GM12891 (cell line): Measurements from ENCODE around the gene NR6A1.

Source experiments
- PAX5 ChIP-seq: IDR thresholded peaks from 2 replicates; pipeline ENCODE4 v1.6.1; 2011; ENCODE audit warnings: low read length, moderate library complexity, mild to moderate bottlenecking; ENCODE audit not compliant: insufficient read depth, severe bottlenecking
- POLR2A ChIP-seq: IDR thresholded peaks from 2 replicates; pipeline ENCODE4 v1.6.1; 2011; ENCODE audit warnings: low read depth, low read length, control low read depth
- POLR2AphosphoS5 ChIP-seq: IDR thresholded peaks from 2 replicates; pipeline ENCODE4 v1.6.1; 2011; ENCODE audit warnings: low read depth, low read length, control low read depth
- POU2F2 ChIP-seq: IDR thresholded peaks from 2 replicates; pipeline ENCODE4 v1.6.1; 2011; ENCODE audit warnings: low read depth, mild to moderate bottlenecking, control low read depth, low read length, moderate library complexity
- SPI1 ChIP-seq: IDR thresholded peaks from 2 replicates; pipeline ENCODE4 v1.6.1; 2011; ENCODE audit warnings: low read depth, low read length, control low read depth
- TAF1 ChIP-seq: IDR thresholded peaks from 2 replicates; pipeline ENCODE4 v1.6.1; 2011; ENCODE audit warnings: low read depth, low read length, control low read depth

DNA sequence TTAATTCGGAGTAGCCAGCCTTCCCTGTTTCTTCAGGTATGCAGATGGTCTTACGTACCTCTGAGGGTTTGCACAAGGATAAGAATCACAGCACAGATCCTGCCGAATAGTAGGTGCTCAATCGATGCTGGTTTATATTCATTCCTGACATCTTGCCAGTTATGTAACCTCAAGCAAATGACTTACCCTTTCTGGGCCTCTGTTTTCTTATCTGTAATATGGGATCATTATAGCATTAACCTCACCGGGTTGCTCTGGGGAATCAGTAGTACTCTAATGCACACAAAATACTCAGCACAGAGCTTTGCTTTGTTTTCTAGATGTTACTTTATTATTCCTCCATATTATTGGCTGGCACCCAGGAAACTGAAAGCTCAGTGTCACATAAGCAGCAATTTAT lies 256.2 kb downstream of the NR6A1 start:
- no peak for TF ChIP-seq POLR2AphosphoS5
- TF ChIP-seq POLR2A, result no peak
- no peak for TF ChIP-seq TAF1
- no peak for TF ChIP-seq SPI1
- no peak for TF ChIP-seq PAX5
- no peak for TF ChIP-seq POU2F2
